Breast epithelium (tissue), 4 donors: Measurements from ENCODE around the gene PDCD4. TPM values are rescaled to one million over a fixed set of nuclear protein-coding genes. Genes with fewer than 3 reads are reported as not detected.
A peak's percentile ranks its signal among the peaks of the same experiment; 100 is the strongest.

Experiments
- DNase-seq, 2 donors: peaks; one replicate each; pipeline ENCODE4 v3.0.0-alpha.2; 2019; ENCODE audit warnings: low spot score in 2 of 2
- H3K27ac ChIP-seq, 2 donors: fragments of 200-600 bp; sonication (generic) in 1 of 2; one replicate each; pipeline ENCODE4 v1.5.1; 2016 to 2019; ENCODE audit warnings: mild to moderate bottlenecking in 1 of 2
- H3K27me3 ChIP-seq, 2 donors: fragments of 200-600 bp; sonication (generic) in 1 of 2; one replicate each; pipeline versions ENCODE4 v1.5.1 to v1.6.0; 2017 to 2019; ENCODE audit warnings: control low read depth in 1 of 2, mild to moderate bottlenecking in 1 of 2
- H3K36me3 ChIP-seq: fragments of 200-600 bp; one replicate; pipeline ENCODE4 v1.5.1; 2019
- H3K4me1 ChIP-seq, 2 donors: fragments of 200-600 bp; sonication (generic); one replicate each; pipeline ENCODE4 v1.5.1; 2016 to 2019; ENCODE audit warnings: control low read depth in 1 of 2
- H3K4me3 ChIP-seq, 3 donors: fragments of 200-600 bp; sonication (generic); 1 replicate in 2 of 3; 2 replicates in 1 of 3; pipeline ENCODE4 v1.5.1; 2016 to 2019; ENCODE audit warnings: mild to moderate bottlenecking in 3 of 3, moderate library complexity in 2 of 3
- H3K9me3 ChIP-seq, 2 donors: fragments of 200-600 bp; sonication (generic) in 1 of 2; one replicate each; pipeline ENCODE4 v1.5.1; 2016 to 2019; ENCODE audit warnings: control low read depth in 1 of 2
- CTCF ChIP-seq, 3 donors: fragments of 450-650 bp; IDR thresholded peaks; one replicate each; pipeline ENCODE4 v1.5.1; 2016 to 2017; ENCODE audit warnings: antibody characterized with exemption in 3 of 3, mild to moderate bottlenecking in 3 of 3, moderate library complexity in 3 of 3
- POLR2A ChIP-seq: fragments of 450-650 bp; IDR thresholded peaks from one replicate; pipeline ENCODE4 v1.6.1; 2016; ENCODE audit warnings: antibody characterized with exemption, mild to moderate bottlenecking, moderate library complexity
- POLR2AphosphoS5 ChIP-seq, 3 donors: sonication (generic); formaldehyde crosslinking; IDR thresholded peaks; one replicate each; pipeline ENCODE4 v1.6.1; 2017; ENCODE audit warnings: antibody characterized with exemption in 3 of 3
- intact Hi-C: fragments of 100-400 bp; cut with DNase I; formaldehyde crosslinking; loops from one replicate; pipeline ENCODE4 v1.15.1; 2023; ENCODE audit warnings: low total_unique reads
- total RNA-seq, 3 donors: library from RNA; depleted of rRNA; stranded (reverse); fragments of >200 nt; gene quantifications; one replicate each; pipeline ENCODE4 v1.1.0, GENCODE V29; 2016

The PDCD4 gene
- total RNA-seq, 3 donors from 2014 or later = 101 to 319 (median 161) TPM

- no peaks in the 10 kb centered on the region for H3K9me3 ChIP-seq
- TF ChIP-seq POLR2A (no peak), CTCF (IDR thresholded peaks at IDR 0.05) (no peak), POLR2AphosphoS5 (IDR thresholded peaks at IDR 0.05) (no peak)
- no peaks in the 10 kb centered on the region for H3K27me3 ChIP-seq
- H3K4me3 ChIP-seq = peak overlapping the region in 1 of 3 donors; percentile 1
- H3K27ac ChIP-seq = peak overlapping the region; percentile 67 to 69
- H3K4me1 ChIP-seq = peaks cover 0 to 18% of the 10 kb centered on the region in 2 donors
- DNase-seq = no peak
- intact Hi-C loops = no loop called here
- no peaks in the 10 kb centered on the region for H3K36me3 ChIP-seq
These were observed 20.6 kb upstream of the PDCD4 start for GRCh38 chr10:110851020-110851612.

GRCh38 chr10:110852255-110852896 is 19.4 kb upstream of the PDCD4 start:
- intact Hi-C loops = no loop called here
- peak overlapping the region; percentile 59 to 69 for H3K27ac ChIP-seq
- H3K9me3 ChIP-seq = no peaks in the 10 kb centered on the region
- no peaks in the 10 kb centered on the region for H3K27me3 ChIP-seq
- DNase-seq = peak; percentile 75 to 77
- TF ChIP-seq CTCF (IDR thresholded peaks at IDR 0.05) = no peak
- TF ChIP-seq POLR2AphosphoS5 (IDR thresholded peaks at IDR 0.05) = peak in 2 of 3 donors; percentile 21 to 41
- H3K4me3 ChIP-seq = no peak overlapping the region
- H3K36me3 ChIP-seq = no peaks in the 10 kb centered on the region
- peaks cover 0 to 13% of the 10 kb centered on the region in 2 donors for H3K4me1 ChIP-seq

GRCh38 chr10:110852947-110853346 is 18.8 kb upstream of the PDCD4 start:
- no peaks in the 10 kb centered on the region for H3K9me3 ChIP-seq
- peaks cover 0 to 17% of the 10 kb centered on the region in 2 donors for H3K4me1 ChIP-seq
- TF ChIP-seq CTCF (IDR thresholded peaks at IDR 0.05) = no peak
- no peak for TF ChIP-seq POLR2A
- no peak for TF ChIP-seq POLR2AphosphoS5 (IDR thresholded peaks at IDR 0.05)
- no peaks in the 10 kb centered on the region for H3K36me3 ChIP-seq
- no peak for DNase-seq
- peak overlapping the region; percentile 48 to 69 for H3K27ac ChIP-seq
- intact Hi-C loops = no loop called here
- H3K4me3 ChIP-seq = no peak overlapping the region
- no peaks in the 10 kb centered on the region for H3K27me3 ChIP-seq

GRCh38 chr10:110853921-110854605 is 17.7 kb upstream of the PDCD4 start:
- no peaks in the 10 kb centered on the region for H3K27me3 ChIP-seq
- H3K9me3 ChIP-seq = no peaks in the 10 kb centered on the region
- H3K4me3 ChIP-seq = no peak overlapping the region
- no peaks in the 10 kb centered on the region for H3K36me3 ChIP-seq
- DNase-seq = no peak
- TF ChIP-seq POLR2A (no peak), CTCF (IDR thresholded peaks at IDR 0.05) (no peak), POLR2AphosphoS5 (IDR thresholded peaks at IDR 0.05) (no peak)
- intact Hi-C loops = no loop called here
- H3K4me1 ChIP-seq = peaks cover under 1 to 17% of the 10 kb centered on the region in 2 donors
- peak overlapping the region in 1 of 2 donors; percentile 69 for H3K27ac ChIP-seq
